ENCODE results near the gene ILDR2. TPM values are rescaled to one million over a fixed set of nuclear protein-coding genes. Genes with fewer than 3 reads are reported as not detected.

ILDR2 gene
- total and polyA plus RNA-seq, 7 donors: 0.01 to 0.30 (median 0.12) TPM

GRCh38 chr1:166947398-166948043, 27.8 kb downstream of the ILDR2 start:
- H3K27ac ChIP-seq: no peak overlapping the region
- no peaks in the 10 kb centered on the region for H3K4me1 ChIP-seq
- DNase-seq: peak; percentile 34 to 57
- peak; percentile 60 to 80 (median 68) for ATAC-seq
- no peaks in the 10 kb centered on the region for H3K9me3 ChIP-seq
- peak overlapping the region; percentile 54 for H3K4me3 ChIP-seq
- peaks cover 0 to 6% (median 0%) of the 10 kb centered on the region in 3 donors for H3K27me3 ChIP-seq (ENCODE audit: insufficient read depth in 3 of 3, low read length in 2 of 3)
- intact Hi-C loops (cut with DNase I): no loop called here
- H3K36me3 ChIP-seq (ENCODE audit: insufficient read depth in 1 of 2, low read depth in 1 of 2): no peaks in the 10 kb centered on the region
- TF ChIP-seq, protein P1, sequence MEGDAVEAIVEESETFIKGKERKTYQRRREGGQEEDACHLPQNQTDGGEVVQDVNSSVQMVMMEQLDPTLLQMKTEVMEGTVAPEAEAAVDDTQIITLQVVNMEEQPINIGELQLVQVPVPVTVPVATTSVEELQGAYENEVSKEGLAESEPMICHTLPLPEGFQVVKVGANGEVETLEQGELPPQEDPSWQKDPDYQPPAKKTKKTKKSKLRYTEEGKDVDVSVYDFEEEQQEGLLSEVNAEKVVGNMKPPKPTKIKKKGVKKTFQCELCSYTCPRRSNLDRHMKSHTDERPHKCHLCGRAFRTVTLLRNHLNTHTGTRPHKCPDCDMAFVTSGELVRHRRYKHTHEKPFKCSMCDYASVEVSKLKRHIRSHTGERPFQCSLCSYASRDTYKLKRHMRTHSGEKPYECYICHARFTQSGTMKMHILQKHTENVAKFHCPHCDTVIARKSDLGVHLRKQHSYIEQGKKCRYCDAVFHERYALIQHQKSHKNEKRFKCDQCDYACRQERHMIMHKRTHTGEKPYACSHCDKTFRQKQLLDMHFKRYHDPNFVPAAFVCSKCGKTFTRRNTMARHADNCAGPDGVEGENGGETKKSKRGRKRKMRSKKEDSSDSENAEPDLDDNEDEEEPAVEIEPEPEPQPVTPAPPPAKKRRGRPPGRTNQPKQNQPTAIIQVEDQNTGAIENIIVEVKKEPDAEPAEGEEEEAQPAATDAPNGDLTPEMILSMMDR (IDR thresholded peaks at IDR 0.05): no peak
- WGBS, 3 donors: 3 to 7% (median 3%) methylated on average over 44 of the region's 44 CpGs

DNA sequence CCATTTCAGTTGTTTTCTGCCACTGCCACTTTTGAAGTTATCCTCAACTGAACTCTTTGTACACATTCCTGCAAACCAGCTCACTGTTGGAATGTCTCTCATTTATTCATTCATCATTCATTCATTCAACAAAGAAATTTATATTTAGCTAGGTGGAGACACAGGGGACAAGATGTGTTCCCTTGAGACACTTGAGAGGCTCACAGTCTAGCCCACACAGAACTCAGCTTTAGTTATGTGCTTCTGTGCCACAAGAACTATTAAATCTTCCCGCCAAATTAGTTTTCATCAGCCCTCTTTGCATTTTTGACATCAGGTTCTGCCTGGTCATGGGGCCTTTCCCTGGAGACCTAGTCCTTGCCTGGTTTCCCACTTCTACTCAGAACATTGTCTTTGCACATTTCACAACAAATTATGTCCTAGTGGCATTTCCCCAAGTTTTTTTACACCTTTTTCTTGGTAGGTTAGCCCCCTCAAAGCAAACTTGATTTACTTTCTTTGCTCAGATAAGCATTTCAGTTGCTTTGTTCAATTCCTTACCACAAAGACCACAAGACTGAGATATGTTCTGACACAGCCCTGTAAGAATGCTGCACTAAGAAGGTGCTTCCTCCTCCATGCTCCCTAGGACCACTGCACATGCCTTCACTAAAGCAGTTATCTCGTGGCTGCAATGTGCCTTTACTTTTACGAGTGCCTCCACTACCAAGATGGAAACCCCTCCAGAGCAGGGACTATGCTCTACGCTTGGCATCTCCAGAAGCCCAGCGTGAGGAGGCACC, 31.0 kb downstream of the ILDR2 start:
- TF ChIP-seq, protein P1 (IDR thresholded peaks at IDR 0.05): no peak
- no peaks in the 10 kb centered on the region for H3K4me1 ChIP-seq
- H3K4me3 ChIP-seq: no peak overlapping the region
- ATAC-seq: no peak
- 83 to 85% (median 84%) methylated on average over 5 of the region's 5 CpGs for WGBS, 3 donors
- peaks cover 0 to 6% (median 0%) of the 10 kb centered on the region in 3 donors for H3K27me3 ChIP-seq (ENCODE audit: insufficient read depth in 3 of 3, low read length in 2 of 3)
- no peaks in the 10 kb centered on the region for H3K9me3 ChIP-seq
- DNase-seq: no peak
- no peaks in the 10 kb centered on the region for H3K36me3 ChIP-seq (ENCODE audit: insufficient read depth in 1 of 2, low read depth in 1 of 2)
- intact Hi-C loops (cut with DNase I): no loop called here
- no peak overlapping the region for H3K27ac ChIP-seq

DNA sequence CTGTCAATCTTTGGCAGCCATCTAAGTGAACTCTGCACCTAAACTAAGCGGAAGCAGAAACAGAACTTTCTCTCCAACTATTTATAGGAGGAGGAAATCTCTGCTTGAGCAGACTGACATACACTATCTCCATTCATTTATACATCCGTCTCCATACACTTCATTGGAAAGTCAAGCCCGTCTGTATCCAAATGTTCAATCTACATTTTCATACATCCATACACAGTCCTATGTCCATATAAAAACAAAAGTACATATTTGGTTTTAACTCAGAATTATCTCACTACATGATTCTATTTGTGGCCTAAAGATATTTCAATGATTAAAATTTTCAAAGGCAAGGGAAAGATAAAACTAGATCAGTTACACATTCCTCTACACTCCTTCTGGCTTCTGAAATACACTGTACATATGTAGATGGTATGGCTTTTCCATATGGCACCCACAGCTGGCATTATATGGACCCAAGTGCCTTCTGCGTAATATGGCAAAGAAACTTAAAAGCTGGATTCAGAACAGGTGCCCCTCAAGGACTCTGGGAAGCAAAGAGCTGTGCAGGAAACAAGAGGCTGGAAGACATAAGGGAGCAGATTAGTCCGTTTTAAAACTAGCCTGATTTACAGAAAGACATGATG, 35.5 kb downstream of the ILDR2 start:
- WGBS, 3 donors: 87 to 92% (median 90%) methylated on average over 5 of the region's 5 CpGs
- H3K9me3 ChIP-seq: no peaks in the 10 kb centered on the region
- no peak overlapping the region for H3K4me3 ChIP-seq
- H3K27ac ChIP-seq: no peak overlapping the region
- no peak for ATAC-seq
- no peaks in the 10 kb centered on the region for H3K4me1 ChIP-seq
- no peaks in the 10 kb centered on the region for H3K27me3 ChIP-seq (ENCODE audit: insufficient read depth in 3 of 3, low read length in 2 of 3)
- no peaks in the 10 kb centered on the region for H3K36me3 ChIP-seq (ENCODE audit: insufficient read depth in 1 of 2, low read depth in 1 of 2)
- DNase-seq: no peak
- intact Hi-C loops (cut with DNase I): no loop called here
- TF ChIP-seq, protein P1 (IDR thresholded peaks at IDR 0.05): no peak

GRCh38 chr1:166937962-166938361, 37.4 kb downstream of the ILDR2 start:
- 81 to 99% (median 89%) methylated on average over 2 of the region's 2 CpGs for WGBS, 3 donors

More at GRCh38 chr1:166937962-166938361, 37.4 kb downstream of the ILDR2 start:
- H3K9me3 ChIP-seq: no peaks in the 10 kb centered on the region
- H3K36me3 ChIP-seq (ENCODE audit: insufficient read depth in 1 of 2, low read depth in 1 of 2): no peaks in the 10 kb centered on the region
- H3K4me3 ChIP-seq: no peak overlapping the region
- intact Hi-C loops (cut with DNase I): no loop called here
- DNase-seq (no peak), ATAC-seq (no peak)
- TF ChIP-seq, protein P1 (IDR thresholded peaks at IDR 0.05): no peak
- H3K27me3 ChIP-seq (ENCODE audit: insufficient read depth in 3 of 3, low read length in 2 of 3): no peaks in the 10 kb centered on the region
- H3K4me1 ChIP-seq: no peaks in the 10 kb centered on the region
- H3K27ac ChIP-seq: no peak overlapping the region
